ENCODE results near the gene FADS2.

DNA sequence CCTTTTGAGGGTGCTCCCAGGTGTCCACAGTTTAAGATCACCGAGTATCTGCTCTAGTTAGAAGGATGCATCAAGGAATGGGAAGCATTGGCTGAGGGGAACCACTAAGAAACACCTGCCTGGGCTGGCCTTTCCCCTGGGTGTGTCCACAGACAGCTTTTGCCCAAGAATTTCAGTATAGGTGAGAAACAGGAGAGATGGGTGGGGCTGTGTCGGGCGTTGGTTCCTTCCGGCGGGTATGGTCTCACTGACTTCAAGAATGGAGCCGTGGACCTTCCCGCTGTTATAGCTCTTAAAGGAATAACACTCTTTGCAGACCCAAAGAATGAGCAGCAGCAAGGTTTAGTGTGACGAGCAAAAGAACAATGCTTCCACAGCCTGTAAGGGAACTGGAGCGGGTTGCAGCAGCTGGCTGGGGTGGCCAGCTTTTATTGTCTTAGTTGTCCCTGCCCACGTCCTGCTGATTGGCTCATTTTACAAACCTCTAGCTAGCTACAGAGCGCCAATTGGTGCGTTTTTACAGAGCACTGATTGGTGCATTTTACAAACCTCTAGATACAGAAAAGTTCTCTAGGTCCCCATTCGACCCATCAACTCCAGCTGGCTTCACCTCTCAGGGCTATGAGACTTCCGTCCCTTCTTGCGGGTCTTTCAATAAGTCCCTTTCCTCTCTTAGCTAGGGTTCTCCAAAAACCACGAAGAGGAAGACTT, 13.7 kb upstream of the FADS2 start:
- TF ChIP-seq CTCF (conservative IDR thresholded peaks at IDR 0.05), result no peak
- TF ChIP-seq EZH2 (IDR thresholded peaks at IDR 0.05; ENCODE audit: low read depth), result no peak
